SK-N-MC (cell line): ENCODE measurements around the gene LOXL4.

Source experiments
- DNase-seq: peaks from one replicate; pipeline ENCODE4 v3.0.0-alpha.2; 2011; ENCODE audit warnings: low read depth, low spot score
- H3K27ac ChIP-seq: fragments of 200-600 bp; sonication (generic); 2 replicates; pipeline ENCODE4 v1.5.1; 2016; ENCODE audit warnings: mixed run types
- H3K36me3 ChIP-seq: fragments of 200-600 bp; sonication (generic); 2 replicates; pipeline ENCODE4 v1.6.1; 2017; ENCODE audit warnings: antibody characterized with exemption, low read length, mixed read lengths; ENCODE audit not compliant: insufficient read depth
- H3K4me3 ChIP-seq: fragments of 200-600 bp; sonication (generic); 2 replicates; pipeline ENCODE4 v1.5.1; 2016
- H3K9ac ChIP-seq: fragments of 200-600 bp; sonication (generic); 2 replicates; pipeline ENCODE4 v1.8.0; 2017; ENCODE audit warnings: mixed run types, mixed read lengths; ENCODE audit not compliant: insufficient read length
- H3K9me3 ChIP-seq: fragments of 200-600 bp; sonication (generic); 2 replicates; pipeline ENCODE4 v1.6.1; 2017; ENCODE audit warnings: low read depth, mild to moderate bottlenecking, antibody characterized with exemption, low read length, moderate library complexity, mixed read lengths
- EZH2 ChIP-seq: fragments of 200-600 bp; sonication (generic); IDR thresholded peaks from one replicate; pipeline ENCODE4 v1.6.1; 2017; ENCODE audit warnings: antibody characterized with exemption
- FOXP2 ChIP-seq: optimal IDR thresholded peaks from 2 replicates; pipeline ENCODE3; 2011; ENCODE audit warnings: mild to moderate bottlenecking, moderate library complexity; ENCODE audit not compliant: insufficient read depth; ENCODE audit errors: extremely low read length, control extremely low read depth
- POLR2AphosphoS5 ChIP-seq: IDR thresholded peaks from 2 replicates; pipeline ENCODE4 v1.6.1; 2012; ENCODE audit warnings: mild to moderate bottlenecking, low read depth, low read length, borderline replicate concordance

Gene LOXL4

GRCh38 chr10:98287321-98287720, 19.3 kb upstream of the LOXL4 start:
- Histone ChIP-seq H3K36me3 (no peaks in the 10 kb centered on the region), H3K4me3 (no peak overlapping the region), H3K27ac (no peak overlapping the region), H3K9me3 (no peaks in the 10 kb centered on the region), H3K9ac (no peak overlapping the region)
- DNase-seq: no peak
- no peak for TF ChIP-seq POLR2AphosphoS5
- no peak for TF ChIP-seq EZH2
- no peak for TF ChIP-seq FOXP2

- H3K4me3 ChIP-seq: no peak overlapping the region
- DNase-seq: no peak
- TF ChIP-seq POLR2AphosphoS5 (no peak), EZH2 (no peak), FOXP2 (no peak)
- H3K36me3 ChIP-seq: no peaks in the 10 kb centered on the region
- no peak overlapping the region for H3K27ac ChIP-seq
- H3K9me3 ChIP-seq: no peaks in the 10 kb centered on the region
- no peak overlapping the region for H3K9ac ChIP-seq
These were observed 18.4 kb upstream of the LOXL4 start for GRCh38 chr10:98286419-98286818.

DNA sequence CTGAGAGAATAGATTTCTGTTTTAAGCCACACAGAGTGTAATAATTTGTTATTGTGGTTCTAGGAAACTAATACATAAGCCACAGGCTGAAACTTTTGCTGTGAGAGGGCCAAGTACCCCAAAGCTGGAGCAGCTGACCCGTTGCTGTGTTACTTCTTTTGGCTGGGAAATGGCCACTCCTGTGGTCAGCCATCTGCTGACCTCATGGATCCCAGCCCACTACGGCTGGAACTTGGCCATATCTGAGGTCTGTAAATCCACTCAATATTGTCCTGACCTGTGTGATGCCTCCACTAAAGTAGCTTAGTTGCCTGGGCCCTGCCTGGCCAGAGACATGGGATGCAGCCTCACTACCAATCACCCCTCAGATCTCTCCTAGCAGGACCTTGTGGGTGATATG, 17.4 kb upstream of the LOXL4 start:
- Histone ChIP-seq H3K9me3 (no peaks in the 10 kb centered on the region), H3K9ac (no peak overlapping the region), H3K4me3 (no peak overlapping the region), H3K36me3 (no peaks in the 10 kb centered on the region), H3K27ac (no peak overlapping the region)
- no peak for DNase-seq
- TF ChIP-seq EZH2: no peak
- TF ChIP-seq FOXP2: no peak
- TF ChIP-seq POLR2AphosphoS5: no peak

DNA sequence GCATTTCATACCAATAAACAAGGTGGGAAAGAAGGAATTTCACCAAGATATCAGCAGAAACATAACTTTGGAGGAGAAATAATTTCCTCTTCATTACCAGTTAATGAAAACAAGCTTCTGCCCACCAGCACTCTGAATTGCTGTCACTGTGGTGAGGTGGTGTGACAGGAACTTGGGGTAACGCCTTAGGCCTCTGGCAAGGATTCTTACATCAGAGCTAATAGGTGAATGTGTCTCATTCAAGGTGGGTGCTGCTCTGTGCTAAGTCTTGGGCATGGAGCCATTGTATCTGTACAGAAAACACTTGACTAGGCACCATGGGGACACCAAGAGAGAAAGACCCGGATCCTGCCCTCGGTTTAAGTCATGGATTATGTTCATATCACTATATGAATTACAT, 8.3 kb upstream of the LOXL4 start:
- Histone ChIP-seq H3K36me3 (no peaks in the 10 kb centered on the region), H3K9me3 (no peaks in the 10 kb centered on the region), H3K9ac (no peak overlapping the region), H3K4me3 (no peak overlapping the region), H3K27ac (no peak overlapping the region)
- DNase-seq: no peak
- TF ChIP-seq EZH2 (no peak), POLR2AphosphoS5 (no peak), FOXP2 (no peak)

DNA sequence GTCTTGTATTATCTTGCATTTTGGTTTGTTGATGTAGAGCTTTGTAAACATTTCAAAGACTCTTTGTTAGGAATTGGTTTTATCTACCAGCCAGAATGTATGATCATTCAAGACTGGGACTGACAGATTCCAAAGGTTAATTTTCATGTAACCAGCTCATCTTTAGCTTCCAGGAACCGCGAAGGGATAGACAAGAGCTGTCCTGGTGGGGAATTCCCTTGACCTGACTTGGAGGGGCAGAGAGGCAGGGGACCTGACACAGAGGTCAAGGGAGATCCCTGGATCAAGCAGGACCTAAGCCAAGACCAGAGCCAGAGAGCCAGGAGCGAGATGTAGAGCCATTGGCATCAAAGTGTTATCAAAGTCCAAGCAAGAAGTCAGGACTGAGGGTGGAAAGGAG, 6.6 kb upstream of the LOXL4 start:
- H3K9ac ChIP-seq: no peak overlapping the region
- no peak for DNase-seq

GRCh38 chr10:98273057-98273850, 5.3 kb upstream of the LOXL4 start:
- no peaks in the 10 kb centered on the region for H3K9me3 ChIP-seq
- no peak overlapping the region for H3K4me3 ChIP-seq
- no peak overlapping the region for H3K9ac ChIP-seq
- no peak for TF ChIP-seq POLR2AphosphoS5
- no peak for TF ChIP-seq FOXP2
- no peak for TF ChIP-seq EZH2
- H3K27ac ChIP-seq: no peak overlapping the region
- no peaks in the 10 kb centered on the region for H3K36me3 ChIP-seq
- DNase-seq: no peak

More for the DNA sequence above, 6.6 kb upstream of the LOXL4 start:
- Histone ChIP-seq H3K9me3 (no peaks in the 10 kb centered on the region), H3K36me3 (no peaks in the 10 kb centered on the region), H3K4me3 (no peak overlapping the region), H3K27ac (no peak overlapping the region)
- TF ChIP-seq FOXP2 (no peak), POLR2AphosphoS5 (no peak)

- no peak for DNase-seq
- H3K36me3 ChIP-seq: no peaks in the 10 kb centered on the region
- no peak overlapping the region for H3K4me3 ChIP-seq
- TF ChIP-seq FOXP2: no peak
- TF ChIP-seq POLR2AphosphoS5: no peak
- TF ChIP-seq EZH2: no peak
- no peak overlapping the region for H3K27ac ChIP-seq
- no peaks in the 10 kb centered on the region for H3K9me3 ChIP-seq
- no peak overlapping the region for H3K9ac ChIP-seq
These were observed 4.7 kb upstream of the LOXL4 start for GRCh38 chr10:98272656-98273055.

- Histone ChIP-seq H3K36me3 (no peaks in the 10 kb centered on the region), H3K4me3 (no peak overlapping the region), H3K9me3 (no peaks in the 10 kb centered on the region), H3K9ac (no peak overlapping the region), H3K27ac (no peak overlapping the region)
- DNase-seq: no peak
- TF ChIP-seq POLR2AphosphoS5 (no peak), FOXP2 (no peak), EZH2 (no peak)
These were observed 4.3 kb upstream of the LOXL4 start for GRCh38 chr10:98272245-98272644.

- TF ChIP-seq FOXP2: no peak
- no peak for TF ChIP-seq POLR2AphosphoS5
- no peak for TF ChIP-seq EZH2
- Histone ChIP-seq H3K9me3 (no peaks in the 10 kb centered on the region), H3K27ac (no peak overlapping the region)
These were observed 2.8 kb upstream of the LOXL4 start for GRCh38 chr10:98270786-98271185.

More at GRCh38 chr10:98270786-98271185, 2.8 kb upstream of the LOXL4 start:
- H3K4me3 ChIP-seq: no peak overlapping the region
- DNase-seq: no peak
- no peak overlapping the region for H3K9ac ChIP-seq
- H3K36me3 ChIP-seq: no peaks in the 10 kb centered on the region
